Body of pancreas (tissue), 4 donors: Measurements from ENCODE around the gene ZP2.

Experiments
- CTCF ChIP-seq, 7 experiments: fragments of 450-650 bp in 4 of 7; fragments of 200-600 bp in 3 of 7; sonication (generic) in 3 of 7; IDR thresholded peaks; one replicate each; pipeline ENCODE4 v1.5.1; 2016 to 2019; ENCODE audit warnings: antibody characterized with exemption in 7 of 7
- POLR2A ChIP-seq, 3 donors: fragments of 450-650 bp; IDR thresholded peaks; one replicate each; pipeline ENCODE4 v1.6.1; 2016; ENCODE audit warnings: antibody characterized with exemption in 3 of 3, mild to moderate bottlenecking in 2 of 3

- TF ChIP-seq CTCF (IDR thresholded peaks at IDR 0.05) = no peak
- TF ChIP-seq POLR2A (IDR thresholded peaks at IDR 0.05) = no peak
Measured at GRCh38 chr16:21239646-21240045, 28.3 kb upstream of the ZP2 start.
